Measurements from ENCODE around the gene EPN1.

DNA sequence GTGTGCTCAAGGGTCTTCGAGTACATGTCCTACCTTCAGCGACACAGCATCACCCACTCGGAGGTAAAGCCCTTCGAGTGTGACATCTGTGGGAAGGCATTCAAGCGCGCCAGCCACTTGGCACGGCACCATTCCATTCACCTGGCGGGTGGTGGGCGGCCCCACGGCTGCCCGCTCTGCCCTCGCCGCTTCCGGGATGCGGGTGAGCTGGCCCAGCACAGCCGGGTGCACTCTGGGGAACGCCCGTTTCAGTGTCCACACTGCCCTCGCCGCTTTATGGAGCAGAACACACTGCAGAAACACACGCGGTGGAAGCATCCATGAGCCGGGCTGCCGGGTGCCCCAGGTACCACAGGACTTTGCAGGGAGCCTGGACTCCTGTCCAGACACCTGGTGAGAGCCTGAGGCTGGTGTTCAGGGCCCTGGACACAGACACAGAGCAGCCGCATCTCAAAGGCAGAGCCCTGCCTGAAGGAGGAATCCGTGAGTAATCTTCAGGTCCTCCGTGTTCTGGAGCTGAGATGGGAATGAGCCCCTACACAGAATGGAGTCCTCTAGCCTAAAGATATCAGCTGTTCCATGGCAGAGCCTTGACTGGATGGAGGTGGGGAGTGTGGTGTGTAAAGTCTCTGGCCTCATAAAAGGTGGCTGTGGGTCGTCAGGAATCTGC is 30.0 kb upstream of the EPN1 start:
- TF ChIP-seq POLR2A (IDR thresholded peaks at IDR 0.05; ENCODE audit: low read depth, low read length) (no peak), TAF1 (IDR thresholded peaks at IDR 0.05; ENCODE audit: low read depth, low read length) (no peak), POLR2AphosphoS5 (IDR thresholded peaks at IDR 0.05; ENCODE audit: low read depth, low read length) (no peak), SPI1 (IDR thresholded peaks at IDR 0.05; ENCODE audit: low read depth, low read length) (no peak), PAX5 (IDR thresholded peaks at IDR 0.05; ENCODE audit: insufficient read depth, low read length, severe bottlenecking) (no peak)
